ENCODE data around the gene UNG.

UNG gene

DNA sequence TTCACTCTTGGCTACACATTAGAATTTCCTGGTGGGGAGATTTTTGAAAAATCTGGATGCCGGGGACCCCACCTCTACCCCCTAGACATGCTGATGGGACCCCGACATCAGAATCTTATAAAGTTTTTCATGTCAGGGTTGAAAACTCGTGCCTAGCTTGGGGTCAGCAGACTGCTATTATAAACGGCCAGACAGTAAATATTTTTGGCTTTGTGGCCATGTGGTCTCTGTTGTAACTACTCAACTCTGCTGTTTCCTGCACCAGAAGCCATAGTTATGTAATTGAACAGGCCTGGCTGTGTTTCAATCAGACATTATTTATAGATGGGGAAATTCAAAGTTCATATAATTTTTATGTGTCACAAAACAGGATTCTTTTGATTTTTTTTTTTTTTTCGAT is 60.6 kb downstream of the UNG start:
- DNase-seq: no peak

DNA sequence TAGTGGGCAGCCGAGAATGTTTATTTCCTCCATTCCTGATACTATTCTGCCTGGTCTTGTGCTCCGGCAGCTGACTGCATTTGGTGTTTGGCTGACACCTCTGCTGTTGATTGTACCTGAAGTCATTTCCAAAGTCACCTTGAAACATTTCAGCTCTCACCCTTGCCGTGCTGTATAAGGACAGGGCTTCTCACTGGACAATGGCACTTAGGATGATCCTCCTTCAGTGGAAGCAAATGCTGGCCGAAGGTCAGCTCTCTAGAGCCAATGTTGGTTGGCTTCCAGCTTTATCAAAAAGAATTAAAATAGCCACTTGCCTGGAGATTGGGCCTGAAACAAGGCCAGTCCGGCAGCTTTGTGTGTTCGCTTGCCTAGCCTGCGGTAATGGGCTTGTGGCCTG is 63.0 kb downstream of the UNG start:
- no peak for DNase-seq

Measured in eye (tissue), 1 donor.